H1 (cell line): Measurements from ENCODE around the gene UBASH3B.

ENCODE experiments used
- CTCF ChIP-seq, 3 experiments: IDR thresholded peaks; 1 replicate in 2 of 3; 2 replicates in 1 of 3; pipeline versions ENCODE4 v1.5.1 to v1.6.1; 2011; ENCODE audit warnings: low read length in 3 of 3, mild to moderate bottlenecking in 3 of 3, inconsistent platforms in 2 of 3, low read depth in 1 of 3, moderate library complexity in 1 of 3; ENCODE audit not compliant: insufficient read depth in 1 of 3; ENCODE audit errors: control extremely low read depth in 1 of 3
- KDM1A ChIP-seq: fragments of 200-600, 300-600 bp; sonication (generic); IDR thresholded peaks from 2 replicates; pipeline ENCODE4 v1.7.1; 2016; ENCODE audit warnings: mild to moderate bottlenecking, low read length, borderline replicate concordance
- RNF2 ChIP-seq: fragments of 200-900, 300-1000 bp; sonication (generic); IDR thresholded peaks from 2 replicates; pipeline ENCODE4 v1.7.1; 2016; ENCODE audit warnings: borderline replicate concordance, low read depth, mild to moderate bottlenecking, antibody characterized with exemption, low read length; ENCODE audit not compliant: poor library complexity, severe bottlenecking; ENCODE audit errors: missing control alignments
- TAF1 ChIP-seq: IDR thresholded peaks from 2 replicates; pipeline ENCODE4 v1.6.1; 2011; ENCODE audit warnings: mild to moderate bottlenecking, low read depth, low read length

GRCh38 chr11:122788781-122789535 is 133.4 kb downstream of the UBASH3B start:
- TF ChIP-seq TAF1 (no peak), CTCF (IDR thresholded peaks at IDR 0.05; ENCODE audit: control extremely low read depth in 1 of 3, insufficient read depth in 1 of 3, low read depth in 1 of 3, low read length in 3 of 3) (peak; percentile 41 to 60 (median 45); a peak in 3 of 4 replicates), RNF2 (no peak), KDM1A (no peak)
